ENCODE measurements around the gene DPP10.

- TF ChIP-seq POLR2AphosphoS5 (IDR thresholded peaks at IDR 0.05; ENCODE audit: low read depth, low read length) = no peak
- no peak for TF ChIP-seq POLR2A (IDR thresholded peaks at IDR 0.05; ENCODE audit: low read depth, low read length)
- TF ChIP-seq TAF1 (IDR thresholded peaks at IDR 0.05; ENCODE audit: borderline replicate concordance, low read depth, low read length) = no peak
Observed at GRCh38 chr2:114933671-114934241, 491.3 kb downstream of the DPP10 start.
